GM10266 (cell line): ENCODE results near the gene KCNA5.

Experiments used
- DNase-seq: peaks from one replicate; pipeline ENCODE4 v3.0.0; 2012; ENCODE audit errors: extremely low spot score
- CTCF ChIP-seq: IDR thresholded peaks from 2 replicates; pipeline ENCODE4 v1.5.1; 2012; ENCODE audit warnings: mild to moderate bottlenecking, low read depth; ENCODE audit not compliant: control insufficient read depth, insufficient read depth; ENCODE audit errors: missing control alignments

Gene KCNA5

GRCh38 chr12:5003025-5003666, 40.5 kb upstream of the KCNA5 start:
- peak; percentile 97 for TF ChIP-seq CTCF
- DNase-seq, result peak; percentile 76

GRCh38 chr12:5008661-5009060, 35.0 kb upstream of the KCNA5 start:
- TF ChIP-seq CTCF, result no peak
- no peak for DNase-seq

- no peak for TF ChIP-seq CTCF
- DNase-seq, result no peak
Observed at GRCh38 chr12:5010151-5010550, 33.5 kb upstream of the KCNA5 start.

GRCh38 chr12:5012337-5012736, 31.3 kb upstream of the KCNA5 start:
- no peak for DNase-seq
- no peak for TF ChIP-seq CTCF

GRCh38 chr12:5013266-5013730, 30.4 kb upstream of the KCNA5 start:
- DNase-seq, result no peak
- TF ChIP-seq CTCF, result no peak

- no peak for TF ChIP-seq CTCF
- no peak for DNase-seq
Observed at GRCh38 chr12:5014269-5014668, 29.4 kb upstream of the KCNA5 start.

GRCh38 chr12:5015711-5016492, 27.8 kb upstream of the KCNA5 start:
- DNase-seq, result no peak

More at GRCh38 chr12:5015711-5016492, 27.8 kb upstream of the KCNA5 start:
- TF ChIP-seq CTCF, result no peak
